ENCODE results near the gene ALDH6A1.

DNA sequence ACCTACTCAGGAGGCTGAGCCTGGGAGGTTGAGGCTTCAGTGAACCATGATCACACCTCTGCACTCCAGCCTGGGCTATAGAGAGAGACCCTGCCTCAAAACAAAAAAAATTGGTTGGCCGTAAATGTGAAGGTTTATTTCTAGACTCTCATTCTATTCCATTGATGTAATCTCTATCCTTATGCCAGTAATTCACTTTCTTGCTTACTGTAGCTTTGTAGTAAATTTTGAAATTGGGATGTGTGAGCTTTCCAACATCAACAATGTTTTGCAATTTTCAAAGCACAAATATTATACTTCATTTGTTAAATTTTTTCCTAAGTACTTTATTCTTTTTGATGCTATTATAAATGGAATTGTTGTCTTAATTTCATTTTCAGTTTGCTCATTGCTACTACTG, 25.1 kb upstream of the ALDH6A1 start:
- no peak for TF ChIP-seq POLR2A (IDR thresholded peaks at IDR 0.05)
- TF ChIP-seq, protein P1, sequence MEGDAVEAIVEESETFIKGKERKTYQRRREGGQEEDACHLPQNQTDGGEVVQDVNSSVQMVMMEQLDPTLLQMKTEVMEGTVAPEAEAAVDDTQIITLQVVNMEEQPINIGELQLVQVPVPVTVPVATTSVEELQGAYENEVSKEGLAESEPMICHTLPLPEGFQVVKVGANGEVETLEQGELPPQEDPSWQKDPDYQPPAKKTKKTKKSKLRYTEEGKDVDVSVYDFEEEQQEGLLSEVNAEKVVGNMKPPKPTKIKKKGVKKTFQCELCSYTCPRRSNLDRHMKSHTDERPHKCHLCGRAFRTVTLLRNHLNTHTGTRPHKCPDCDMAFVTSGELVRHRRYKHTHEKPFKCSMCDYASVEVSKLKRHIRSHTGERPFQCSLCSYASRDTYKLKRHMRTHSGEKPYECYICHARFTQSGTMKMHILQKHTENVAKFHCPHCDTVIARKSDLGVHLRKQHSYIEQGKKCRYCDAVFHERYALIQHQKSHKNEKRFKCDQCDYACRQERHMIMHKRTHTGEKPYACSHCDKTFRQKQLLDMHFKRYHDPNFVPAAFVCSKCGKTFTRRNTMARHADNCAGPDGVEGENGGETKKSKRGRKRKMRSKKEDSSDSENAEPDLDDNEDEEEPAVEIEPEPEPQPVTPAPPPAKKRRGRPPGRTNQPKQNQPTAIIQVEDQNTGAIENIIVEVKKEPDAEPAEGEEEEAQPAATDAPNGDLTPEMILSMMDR (IDR thresholded peaks at IDR 0.05): no peak

Measured in heart left ventricle (tissue), 13 donors.